ENCODE data around the gene LAYN. TPM values are rescaled to one million over a fixed set of nuclear protein-coding genes. Genes with fewer than 3 reads are reported as not detected.

Gene LAYN
- total and polyA plus RNA-seq, 2 experiments from 2014 or later = 118 to 121 TPM

GRCh38 chr11:111542606-111543275, 2.2 kb downstream of the LAYN start:
- Histone ChIP-seq H3K4me1 (ENCODE audit: insufficient read depth) (peaks cover 36% of the 10 kb centered on the region), H3F3A (ENCODE audit: insufficient read depth) (no peaks in the 10 kb centered on the region), H3K4me2 (ENCODE audit: unreplicated experiment) (peak overlapping the region; percentile 98), H2AFZ (no peak overlapping the region), H3K27ac (no peak overlapping the region), H4K20me1 (ENCODE audit: insufficient read depth) (no peaks in the 10 kb centered on the region), H3K79me2 (ENCODE audit: insufficient read depth) (peaks cover 42% of the 10 kb centered on the region), H3K9me2 (ENCODE audit: insufficient read depth) (no peaks in the 10 kb centered on the region), H3K36me3 (ENCODE audit: low read depth) (peaks cover 22% of the 10 kb centered on the region), H3K4me3 (peak overlapping the region; percentile 90), H3K9ac (no peak overlapping the region), H3K9me3 (ENCODE audit: low read depth) (no peaks in the 10 kb centered on the region), H3K27me3 (replicated peaks; ENCODE audit: insufficient read depth) (no peaks in the 10 kb centered on the region)
- 75 to 81% methylated on average over 10 of the region's 10 CpGs for WGBS, 2 experiments (ENCODE audit: low coverage in 1 of 2, low lambda C conversion rate in 2 of 2, missing lambda C conversion rate in 2 of 2)
- DNase-seq = no peak
- no peak for TF ChIP-seq EZH2phosphoT487 (IDR thresholded peaks at IDR 0.05; ENCODE audit: insufficient read depth, low read depth)
- in situ Hi-C loops (cut with MboI) = no loop called here

GRCh38 chr11:111548525-111548924, 8.0 kb downstream of the LAYN start:
- Histone ChIP-seq H2AFZ (no peak overlapping the region), H3K27ac (no peak overlapping the region), H3K9me3 (ENCODE audit: low read depth) (no peaks in the 10 kb centered on the region), H3K4me1 (ENCODE audit: insufficient read depth) (peaks cover 10% of the 10 kb centered on the region; the same call in 1 of the 2 replicates), H3K9ac (no peak overlapping the region), H4K20me1 (ENCODE audit: insufficient read depth) (no peaks in the 10 kb centered on the region), H3K79me2 (ENCODE audit: insufficient read depth) (peaks cover 9% of the 10 kb centered on the region), H3K4me2 (ENCODE audit: unreplicated experiment) (no peak overlapping the region), H3K9me2 (ENCODE audit: insufficient read depth) (no peaks in the 10 kb centered on the region), H3F3A (ENCODE audit: insufficient read depth) (no peaks in the 10 kb centered on the region), H3K27me3 (replicated peaks; ENCODE audit: insufficient read depth) (no peaks in the 10 kb centered on the region), H3K36me3 (ENCODE audit: low read depth) (peaks cover 48% of the 10 kb centered on the region), H3K4me3 (no peak overlapping the region)
- in situ Hi-C loops (cut with MboI) = no loop called here
- 97% methylated on average over 2 of the region's 2 CpGs for WGBS, 2 experiments (ENCODE audit: low coverage in 1 of 2, low lambda C conversion rate in 2 of 2, missing lambda C conversion rate in 2 of 2)
- DNase-seq = no peak
- TF ChIP-seq EZH2phosphoT487 (IDR thresholded peaks at IDR 0.05; ENCODE audit: insufficient read depth, low read depth) (no peak), EZH2 (IDR thresholded peaks at IDR 0.05; ENCODE audit: insufficient read depth, poor library complexity, severe bottlenecking) (no peak)

GRCh38 chr11:111549196-111549868, 8.8 kb downstream of the LAYN start:
- whole genome bisulfite sequencing, 2 experiments (ENCODE audit: low coverage in 1 of 2, low lambda C conversion rate in 2 of 2, missing lambda C conversion rate in 2 of 2) = 95 to 96% methylated on average over 11 of the region's 11 CpGs
- Histone ChIP-seq H3K9me2 (ENCODE audit: insufficient read depth) (no peaks in the 10 kb centered on the region), H3K9me3 (ENCODE audit: low read depth) (no peaks in the 10 kb centered on the region), H3K4me2 (ENCODE audit: unreplicated experiment) (no peak overlapping the region), H3K4me3 (no peak overlapping the region), H3K36me3 (ENCODE audit: low read depth) (peaks cover 44% of the 10 kb centered on the region), H3F3A (ENCODE audit: insufficient read depth) (peaks cover 8% of the 10 kb centered on the region), H3K9ac (no peak overlapping the region), H3K4me1 (ENCODE audit: insufficient read depth) (peaks cover 8% of the 10 kb centered on the region), H3K79me2 (ENCODE audit: insufficient read depth) (peaks cover 3% of the 10 kb centered on the region), H2AFZ (no peak overlapping the region), H4K20me1 (ENCODE audit: insufficient read depth) (no peaks in the 10 kb centered on the region), H3K27ac (no peak overlapping the region), H3K27me3 (replicated peaks; ENCODE audit: insufficient read depth) (no peaks in the 10 kb centered on the region)
- DNase-seq = no peak
- in situ Hi-C loops (cut with MboI) = no loop called here
- TF ChIP-seq EZH2 (IDR thresholded peaks at IDR 0.05; ENCODE audit: insufficient read depth, poor library complexity, severe bottlenecking) (no peak), EZH2phosphoT487 (IDR thresholded peaks at IDR 0.05; ENCODE audit: insufficient read depth, low read depth) (no peak)

- WGBS, 2 experiments (ENCODE audit: low coverage in 1 of 2, low lambda C conversion rate in 2 of 2, missing lambda C conversion rate in 2 of 2) = 61 to 64% methylated on average over 3 of the region's 3 CpGs
Observed at GRCh38 chr11:111549869-111550203, 9.3 kb downstream of the LAYN start.

More at GRCh38 chr11:111549869-111550203, 9.3 kb downstream of the LAYN start:
- Histone ChIP-seq H4K20me1 (ENCODE audit: insufficient read depth) (no peaks in the 10 kb centered on the region), H3F3A (ENCODE audit: insufficient read depth) (peaks cover 13% of the 10 kb centered on the region), H3K27me3 (replicated peaks; ENCODE audit: insufficient read depth) (no peaks in the 10 kb centered on the region), H3K36me3 (ENCODE audit: low read depth) (peaks cover 39% of the 10 kb centered on the region), H3K9me2 (ENCODE audit: insufficient read depth) (no peaks in the 10 kb centered on the region), H3K9me3 (ENCODE audit: low read depth) (no peaks in the 10 kb centered on the region), H3K4me1 (ENCODE audit: insufficient read depth) (peaks cover 10% of the 10 kb centered on the region), H3K9ac (no peak overlapping the region), H3K79me2 (ENCODE audit: insufficient read depth) (no peaks in the 10 kb centered on the region; the same call in 1 of the 2 replicates), H3K4me3 (no peak overlapping the region), H2AFZ (no peak overlapping the region), H3K4me2 (ENCODE audit: unreplicated experiment) (no peak overlapping the region), H3K27ac (no peak overlapping the region)
- DNase-seq = no peak
- in situ Hi-C loops (cut with MboI) = no loop called here
- TF ChIP-seq EZH2phosphoT487 (IDR thresholded peaks at IDR 0.05; ENCODE audit: insufficient read depth, low read depth) (no peak), EZH2 (IDR thresholded peaks at IDR 0.05; ENCODE audit: insufficient read depth, poor library complexity, severe bottlenecking) (no peak)
